ENCODE data around the gene SLC45A3.

The SLC45A3 gene

DNA sequence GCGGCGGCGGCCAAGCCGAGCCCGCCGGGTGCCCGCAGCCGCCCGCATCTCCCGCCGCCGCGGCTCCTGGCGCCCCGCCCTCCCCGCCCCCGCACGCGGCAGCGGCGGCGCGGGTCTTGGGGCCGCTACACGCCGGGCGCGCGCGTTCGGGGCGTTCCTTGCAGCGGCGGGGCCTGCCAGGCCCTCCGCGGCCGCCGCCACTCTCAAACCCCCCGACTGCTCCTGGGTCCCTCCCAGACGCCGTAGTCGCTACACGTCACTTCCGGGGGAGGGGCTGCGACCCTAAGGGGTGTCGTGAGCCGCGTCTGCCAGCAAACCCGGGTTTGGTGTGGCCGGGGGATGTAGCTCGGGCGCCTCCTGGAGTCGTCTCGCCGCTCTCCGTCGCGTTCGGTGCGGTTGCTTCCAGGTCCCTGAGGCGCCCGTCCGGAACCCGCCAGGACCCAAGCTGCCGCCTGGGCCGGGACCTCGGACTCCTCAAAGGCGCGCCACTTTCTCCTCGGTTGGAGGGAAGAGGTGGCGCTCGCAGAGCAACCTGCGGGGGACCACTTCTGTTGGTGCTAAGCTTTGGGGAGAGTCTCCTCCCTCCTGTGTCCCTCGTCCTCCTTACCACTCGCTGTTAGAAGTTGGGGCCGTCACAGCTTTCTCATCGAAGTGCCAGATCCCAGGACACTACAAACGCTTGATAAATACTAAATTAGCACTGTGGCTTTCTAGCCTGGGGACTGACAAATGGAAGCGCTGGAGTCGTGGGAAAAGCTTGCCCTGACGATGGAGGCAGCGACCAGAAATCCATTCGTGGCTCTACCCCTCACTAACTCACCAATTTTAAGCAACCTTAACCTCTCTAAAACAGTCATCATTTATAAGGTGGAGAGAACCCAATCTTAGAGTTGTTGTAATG is 48.3 kb downstream of the SLC45A3 start, which contains the start of gene ELK4:
Gene ELK4 (minus strand): TSS at position 244 of the 901 bp plus-strand sequence. CDS start 8,129 bp downstream, outside the sequence.
- Histone ChIP-seq H3K36me3 (ENCODE audit: control insufficient read depth in 2 of 2, insufficient read depth in 1 of 2, low read length in 2 of 2) (no peaks in the 10 kb centered on the region), H3K4me1 (ENCODE audit: control insufficient read depth, insufficient read depth, low read length) (no peaks in the 10 kb centered on the region), H3K4me3 (ENCODE audit: low read depth, low read length) (peak within 1 kb of the TSS; percentile 83), H3K27ac (ENCODE audit: extremely low read depth, low read depth, low read length) (peak within 1 kb of the TSS; percentile 97), H3K9me3 (ENCODE audit: control insufficient read depth, insufficient read depth, low read depth, low read length) (no peaks in the 10 kb centered on the region)
- ChIA-PET CTCF (interaction anchor here (0.5 to 6.2 kb wide), 23 partner anchors 10 to 345 kb away, joined by 3 to 54 read pairs (median 4); no protein-coding TSS in a partner anchor), POLR2A (interaction anchor here (0.6 to 2.4 kb wide), 26 partner anchors 8 to 345 kb away, joined by 3 to 15 read pairs (median 3); partner anchors contain the start of genes NUCKS1 and SLC45A3)
- TF ChIP-seq ZNF174 (tag by site-specific recombination; IDR thresholded peaks at IDR 0.05) (no peak), ZNF76 (tag by site-specific recombination; IDR thresholded peaks at IDR 0.05; ENCODE audit: borderline replicate concordance, low read depth) (peak; percentile 36; the same call in 1 of the 2 replicates), ZNF654 (tag by site-specific recombination; IDR thresholded peaks at IDR 0.05; ENCODE audit: low read depth) (peak; percentile 53), ZBTB7A (tag by site-specific recombination; IDR thresholded peaks at IDR 0.05; ENCODE audit: low read depth) (peak; percentile 74; the same call in 1 of the 2 replicates), ZNF660 (tag by site-specific recombination; IDR thresholded peaks at IDR 0.05) (peak; percentile 74), ZNF2 (tag by site-specific recombination; IDR thresholded peaks at IDR 0.05) (peak; percentile 94), KLF10 (tag by site-specific recombination; IDR thresholded peaks at IDR 0.05) (peak; percentile 94), ZSCAN23 (tag by site-specific recombination; IDR thresholded peaks at IDR 0.05) (peak; percentile 72; the same call in 1 of the 2 replicates), ZNF37A (tag by site-specific recombination; IDR thresholded peaks at IDR 0.05) (no peak), ZNF404 (tag by site-specific recombination; IDR thresholded peaks at IDR 0.05) (no peak), ZNF501 (tag by site-specific recombination; IDR thresholded peaks at IDR 0.05) (peak; percentile 87; the same call in 1 of the 2 replicates), SP3 (tag by site-specific recombination; IDR thresholded peaks at IDR 0.05) (peak; percentile 81), ZBTB8A (tag by site-specific recombination; IDR thresholded peaks at IDR 0.05) (peak; percentile 78), ZNF560 (tag by site-specific recombination; IDR thresholded peaks at IDR 0.05; ENCODE audit: borderline replicate concordance) (no peak), KLF8 (tag by site-specific recombination; IDR thresholded peaks at IDR 0.05) (peak; percentile 83)
- TF ChIP-seq, protein P1, sequence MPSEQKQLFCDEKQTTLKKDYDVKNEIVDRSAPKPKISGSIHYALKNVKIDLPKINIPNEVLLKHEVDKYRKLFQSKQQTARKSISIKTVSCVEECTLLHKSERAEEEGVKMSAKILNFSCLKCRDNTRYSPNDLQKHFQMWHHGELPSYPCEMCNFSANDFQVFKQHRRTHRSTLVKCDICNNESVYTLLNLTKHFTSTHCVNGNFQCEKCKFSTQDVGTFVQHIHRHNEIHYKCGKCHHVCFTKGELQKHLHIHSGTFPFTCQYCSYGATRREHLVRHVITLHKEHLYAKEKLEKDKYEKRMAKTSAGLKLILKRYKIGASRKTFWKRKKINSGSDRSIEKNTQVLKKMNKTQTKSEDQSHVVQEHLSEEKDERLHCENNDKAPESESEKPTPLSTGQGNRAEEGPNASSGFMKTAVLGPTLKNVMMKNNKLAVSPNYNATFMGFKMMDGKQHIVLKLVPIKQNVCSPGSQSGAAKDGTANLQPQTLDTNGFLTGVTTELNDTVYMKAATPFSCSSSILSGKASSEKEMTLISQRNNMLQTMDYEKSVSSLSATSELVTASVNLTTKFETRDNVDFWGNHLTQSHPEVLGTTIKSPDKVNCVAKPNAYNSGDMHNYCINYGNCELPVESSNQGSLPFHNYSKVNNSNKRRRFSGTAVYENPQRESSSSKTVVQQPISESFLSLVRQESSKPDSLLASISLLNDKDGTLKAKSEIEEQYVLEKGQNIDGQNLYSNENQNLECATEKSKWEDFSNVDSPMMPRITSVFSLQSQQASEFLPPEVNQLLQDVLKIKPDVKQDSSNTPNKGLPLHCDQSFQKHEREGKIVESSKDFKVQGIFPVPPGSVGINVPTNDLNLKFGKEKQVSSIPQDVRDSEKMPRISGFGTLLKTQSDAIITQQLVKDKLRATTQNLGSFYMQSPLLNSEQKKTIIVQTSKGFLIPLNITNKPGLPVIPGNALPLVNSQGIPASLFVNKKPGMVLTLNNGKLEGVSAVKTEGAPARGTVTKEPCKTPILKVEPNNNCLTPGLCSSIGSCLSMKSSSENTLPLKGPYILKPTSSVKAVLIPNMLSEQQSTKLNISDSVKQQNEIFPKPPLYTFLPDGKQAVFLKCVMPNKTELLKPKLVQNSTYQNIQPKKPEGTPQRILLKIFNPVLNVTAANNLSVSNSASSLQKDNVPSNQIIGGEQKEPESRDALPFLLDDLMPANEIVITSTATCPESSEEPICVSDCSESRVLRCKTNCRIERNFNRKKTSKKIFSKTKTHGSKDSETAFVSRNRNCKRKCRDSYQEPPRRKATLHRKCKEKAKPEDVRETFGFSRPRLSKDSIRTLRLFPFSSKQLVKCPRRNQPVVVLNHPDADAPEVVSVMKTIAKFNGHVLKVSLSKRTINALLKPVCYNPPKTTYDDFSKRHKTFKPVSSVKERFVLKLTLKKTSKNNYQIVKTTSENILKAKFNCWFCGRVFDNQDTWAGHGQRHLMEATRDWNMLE (tag by site-specific recombination; conservative IDR thresholded peaks at IDR 0.05; ENCODE audit: low read depth), result peak; percentile 45; the same call in 1 of the 2 replicates
- TF ChIP-seq, protein P2, sequence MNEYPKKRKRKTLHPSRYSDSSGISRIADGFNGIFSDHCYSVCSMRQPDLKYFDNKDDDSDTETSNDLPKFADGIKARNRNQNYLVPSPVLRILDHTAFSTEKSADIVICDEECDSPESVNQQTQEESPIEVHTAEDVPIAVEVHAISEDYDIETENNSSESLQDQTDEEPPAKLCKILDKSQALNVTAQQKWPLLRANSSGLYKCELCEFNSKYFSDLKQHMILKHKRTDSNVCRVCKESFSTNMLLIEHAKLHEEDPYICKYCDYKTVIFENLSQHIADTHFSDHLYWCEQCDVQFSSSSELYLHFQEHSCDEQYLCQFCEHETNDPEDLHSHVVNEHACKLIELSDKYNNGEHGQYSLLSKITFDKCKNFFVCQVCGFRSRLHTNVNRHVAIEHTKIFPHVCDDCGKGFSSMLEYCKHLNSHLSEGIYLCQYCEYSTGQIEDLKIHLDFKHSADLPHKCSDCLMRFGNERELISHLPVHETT (tag by site-specific recombination; IDR thresholded peaks at IDR 0.05), result peak; percentile 77
- TF ChIP-seq, protein P3, sequence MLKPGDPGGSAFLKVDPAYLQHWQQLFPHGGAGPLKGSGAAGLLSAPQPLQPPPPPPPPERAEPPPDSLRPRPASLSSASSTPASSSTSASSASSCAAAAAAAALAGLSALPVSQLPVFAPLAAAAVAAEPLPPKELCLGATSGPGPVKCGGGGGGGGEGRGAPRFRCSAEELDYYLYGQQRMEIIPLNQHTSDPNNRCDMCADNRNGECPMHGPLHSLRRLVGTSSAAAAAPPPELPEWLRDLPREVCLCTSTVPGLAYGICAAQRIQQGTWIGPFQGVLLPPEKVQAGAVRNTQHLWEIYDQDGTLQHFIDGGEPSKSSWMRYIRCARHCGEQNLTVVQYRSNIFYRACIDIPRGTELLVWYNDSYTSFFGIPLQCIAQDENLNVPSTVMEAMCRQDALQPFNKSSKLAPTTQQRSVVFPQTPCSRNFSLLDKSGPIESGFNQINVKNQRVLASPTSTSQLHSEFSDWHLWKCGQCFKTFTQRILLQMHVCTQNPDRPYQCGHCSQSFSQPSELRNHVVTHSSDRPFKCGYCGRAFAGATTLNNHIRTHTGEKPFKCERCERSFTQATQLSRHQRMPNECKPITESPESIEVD (tag by site-specific recombination; IDR thresholded peaks at IDR 0.05), result no peak
- TF ChIP-seq, protein P4, sequence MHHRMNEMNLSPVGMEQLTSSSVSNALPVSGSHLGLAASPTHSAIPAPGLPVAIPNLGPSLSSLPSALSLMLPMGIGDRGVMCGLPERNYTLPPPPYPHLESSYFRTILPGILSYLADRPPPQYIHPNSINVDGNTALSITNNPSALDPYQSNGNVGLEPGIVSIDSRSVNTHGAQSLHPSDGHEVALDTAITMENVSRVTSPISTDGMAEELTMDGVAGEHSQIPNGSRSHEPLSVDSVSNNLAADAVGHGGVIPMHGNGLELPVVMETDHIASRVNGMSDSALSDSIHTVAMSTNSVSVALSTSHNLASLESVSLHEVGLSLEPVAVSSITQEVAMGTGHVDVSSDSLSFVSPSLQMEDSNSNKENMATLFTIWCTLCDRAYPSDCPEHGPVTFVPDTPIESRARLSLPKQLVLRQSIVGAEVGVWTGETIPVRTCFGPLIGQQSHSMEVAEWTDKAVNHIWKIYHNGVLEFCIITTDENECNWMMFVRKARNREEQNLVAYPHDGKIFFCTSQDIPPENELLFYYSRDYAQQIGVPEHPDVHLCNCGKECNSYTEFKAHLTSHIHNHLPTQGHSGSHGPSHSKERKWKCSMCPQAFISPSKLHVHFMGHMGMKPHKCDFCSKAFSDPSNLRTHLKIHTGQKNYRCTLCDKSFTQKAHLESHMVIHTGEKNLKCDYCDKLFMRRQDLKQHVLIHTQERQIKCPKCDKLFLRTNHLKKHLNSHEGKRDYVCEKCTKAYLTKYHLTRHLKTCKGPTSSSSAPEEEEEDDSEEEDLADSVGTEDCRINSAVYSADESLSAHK (tag by site-specific recombination; IDR thresholded peaks at IDR 0.05), result no peak
- TF ChIP-seq, protein P5, sequence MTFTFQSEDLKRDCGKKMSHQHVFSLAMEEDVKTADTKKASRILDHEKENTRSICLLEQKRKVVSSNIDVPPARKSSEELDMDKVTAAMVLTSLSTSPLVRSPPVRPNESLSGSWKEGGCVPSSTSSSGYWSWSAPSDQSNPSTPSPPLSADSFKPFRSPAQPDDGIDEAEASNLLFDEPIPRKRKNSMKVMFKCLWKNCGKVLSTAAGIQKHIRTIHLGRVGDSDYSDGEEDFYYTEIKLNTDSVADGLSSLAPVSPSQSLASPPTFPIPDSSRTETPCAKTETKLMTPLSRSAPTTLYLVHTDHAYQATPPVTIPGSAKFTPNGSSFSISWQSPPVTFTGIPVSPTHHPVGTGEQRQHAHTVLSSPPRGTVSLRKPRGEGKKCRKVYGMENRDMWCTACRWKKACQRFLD (tag by site-specific recombination; IDR thresholded peaks at IDR 0.05), result no peak
- TF ChIP-seq, protein P6, sequence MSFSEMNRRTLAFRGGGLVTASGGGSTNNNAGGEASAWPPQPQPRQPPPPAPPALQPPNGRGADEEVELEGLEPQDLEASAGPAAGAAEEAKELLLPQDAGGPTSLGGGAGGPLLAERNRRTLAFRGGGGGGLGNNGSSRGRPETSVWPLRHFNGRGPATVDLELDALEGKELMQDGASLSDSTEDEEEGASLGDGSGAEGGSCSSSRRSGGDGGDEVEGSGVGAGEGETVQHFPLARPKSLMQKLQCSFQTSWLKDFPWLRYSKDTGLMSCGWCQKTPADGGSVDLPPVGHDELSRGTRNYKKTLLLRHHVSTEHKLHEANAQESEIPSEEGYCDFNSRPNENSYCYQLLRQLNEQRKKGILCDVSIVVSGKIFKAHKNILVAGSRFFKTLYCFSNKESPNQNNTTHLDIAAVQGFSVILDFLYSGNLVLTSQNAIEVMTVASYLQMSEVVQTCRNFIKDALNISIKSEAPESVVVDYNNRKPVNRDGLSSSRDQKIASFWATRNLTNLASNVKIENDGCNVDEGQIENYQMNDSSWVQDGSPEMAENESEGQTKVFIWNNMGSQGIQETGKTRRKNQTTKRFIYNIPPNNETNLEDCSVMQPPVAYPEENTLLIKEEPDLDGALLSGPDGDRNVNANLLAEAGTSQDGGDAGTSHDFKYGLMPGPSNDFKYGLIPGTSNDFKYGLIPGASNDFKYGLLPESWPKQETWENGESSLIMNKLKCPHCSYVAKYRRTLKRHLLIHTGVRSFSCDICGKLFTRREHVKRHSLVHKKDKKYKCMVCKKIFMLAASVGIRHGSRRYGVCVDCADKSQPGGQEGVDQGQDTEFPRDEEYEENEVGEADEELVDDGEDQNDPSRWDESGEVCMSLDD (tag by site-specific recombination; IDR thresholded peaks at IDR 0.05), result peak; percentile 66; the same call in 1 of the 2 replicates
